ENCODE data around the gene TSC22D4.
"Not testable (repeated sequence)": the region's sequence is repeated elsewhere in the genome, so short reads cannot be mapped to it uniquely, and the experiment has no call there.

The TSC22D4 gene

GRCh38 chr7:100446040-100446439 lies 33.0 kb downstream of the TSC22D4 start:
- DNase-seq (ENCODE audit: low spot score) = no peak
- FAIRE-seq = no peak

- FAIRE-seq (no peak), DNase-seq (ENCODE audit: low spot score) (peak; percentile 86)
These were observed 34.4 kb downstream of the TSC22D4 start for GRCh38 chr7:100444311-100445278.

- DNase-seq (ENCODE audit: low spot score) = no peak
- FAIRE-seq = no peak
These were observed 35.7 kb downstream of the TSC22D4 start for GRCh38 chr7:100443096-100443840.

GRCh38 chr7:100441641-100442535 lies 37.1 kb downstream of the TSC22D4 start:
- FAIRE-seq = no peak
- no peak for DNase-seq (ENCODE audit: low spot score)

GRCh38 chr7:100439244-100439643 lies 39.8 kb downstream of the TSC22D4 start:
- not testable (repeated sequence) for DNase-seq (ENCODE audit: low spot score); FAIRE-seq

GRCh38 chr7:100438731-100439130 lies 40.3 kb downstream of the TSC22D4 start:
- DNase-seq (ENCODE audit: low spot score); FAIRE-seq: not testable (repeated sequence)

- no peak for FAIRE-seq
These were observed 40.8 kb downstream of the TSC22D4 start for GRCh38 chr7:100438172-100438571.

GRCh38 chr7:100437150-100438100 lies 41.6 kb downstream of the TSC22D4 start:
- no peak for DNase-seq (ENCODE audit: low spot score)
- FAIRE-seq = no peak

More at GRCh38 chr7:100438172-100438571, 40.8 kb downstream of the TSC22D4 start:
- no peak for DNase-seq (ENCODE audit: low spot score)

- DNase-seq (ENCODE audit: low spot score) = no peak
- FAIRE-seq = no peak
These were observed 43.4 kb downstream of the TSC22D4 start for GRCh38 chr7:100435401-100436304.

- DNase-seq (ENCODE audit: low spot score) (no peak), FAIRE-seq (no peak)
These were observed 44.5 kb downstream of the TSC22D4 start for GRCh38 chr7:100434297-100435144.

- no peak for FAIRE-seq
- DNase-seq (ENCODE audit: low spot score) = no peak
These were observed 45.3 kb downstream of the TSC22D4 start for GRCh38 chr7:100433592-100434296.

- no peak for DNase-seq (ENCODE audit: low spot score)
- no peak for FAIRE-seq
These were observed 45.8 kb downstream of the TSC22D4 start for GRCh38 chr7:100433276-100433591.

- DNase-seq (ENCODE audit: low spot score) = no peak
- FAIRE-seq = no peak
These were observed 46.3 kb downstream of the TSC22D4 start for GRCh38 chr7:100432621-100433275.

- no peak for FAIRE-seq
- DNase-seq (ENCODE audit: low spot score) = no peak
These were observed 47.0 kb downstream of the TSC22D4 start for GRCh38 chr7:100432053-100432452.

- FAIRE-seq (no peak), DNase-seq (ENCODE audit: low spot score) (no peak)
These were observed 47.7 kb downstream of the TSC22D4 start for GRCh38 chr7:100431286-100431735.

GRCh38 chr7:100430493-100431285 lies 48.3 kb downstream of the TSC22D4 start:
- DNase-seq (ENCODE audit: low spot score) (no peak), FAIRE-seq (no peak)
